Activated CD8-positive, alpha-beta memory T cell treated with anti-CD3 and anti-CD28 coated beads, Interleukin-2, amount 50 U/mL, for 48 hours (primary cell): ENCODE data around the gene PLXNB1.

Source experiments
- DNase-seq: peaks from one replicate; pipeline ENCODE4 v3.0.0-alpha.2; 2020

The PLXNB1 gene

GRCh38 chr3:48416546-48416945 lies 13.3 kb downstream of the PLXNB1 start:
- no peak for DNase-seq

GRCh38 chr3:48416091-48416505 lies 13.8 kb downstream of the PLXNB1 start:
- no peak for DNase-seq

- DNase-seq: no peak
These were observed 14.5 kb downstream of the PLXNB1 start for GRCh38 chr3:48415251-48415953.

GRCh38 chr3:48414376-48415250 lies 15.3 kb downstream of the PLXNB1 start:
- DNase-seq: no peak

- DNase-seq: no peak
These were observed 16.3 kb downstream of the PLXNB1 start for GRCh38 chr3:48413611-48414010.

- no peak for DNase-seq
These were observed 16.8 kb downstream of the PLXNB1 start for GRCh38 chr3:48413086-48413485.

- no peak for DNase-seq
These were observed 17.4 kb downstream of the PLXNB1 start for GRCh38 chr3:48412375-48413001.

- DNase-seq: no peak
These were observed 18.1 kb downstream of the PLXNB1 start for GRCh38 chr3:48411606-48412374.

GRCh38 chr3:48411041-48411588 lies 18.8 kb downstream of the PLXNB1 start:
- DNase-seq: no peak

- peak; percentile 40 for DNase-seq
These were observed 19.5 kb downstream of the PLXNB1 start for GRCh38 chr3:48410205-48411040.

- peak; percentile 43 for DNase-seq
These were observed 20.3 kb downstream of the PLXNB1 start for GRCh38 chr3:48409291-48410201.

GRCh38 chr3:48408823-48409281 lies 21.0 kb downstream of the PLXNB1 start:
- peak; percentile 52 for DNase-seq

GRCh38 chr3:48407542-48408099 lies 22.3 kb downstream of the PLXNB1 start:
- no peak for DNase-seq

GRCh38 chr3:48406443-48407431 lies 23.1 kb downstream of the PLXNB1 start:
- peak; percentile 40 for DNase-seq

- DNase-seq: no peak
These were observed 23.9 kb downstream of the PLXNB1 start for GRCh38 chr3:48405971-48406370.

- peak; percentile 48 for DNase-seq
These were observed 24.5 kb downstream of the PLXNB1 start for GRCh38 chr3:48405343-48405881.

- DNase-seq: no peak
These were observed 25.2 kb downstream of the PLXNB1 start for GRCh38 chr3:48404440-48405342.
